SU-DHL-6 (cell line): Measurements from ENCODE around the gene MRE11.
"Not testable (repeated sequence)": the region's sequence is repeated elsewhere in the genome, so short reads cannot be mapped to it uniquely, and the experiment has no call there.

Experiments
- H2AFZ ChIP-seq: fragments of 200-600 bp; sonication (generic); 2 replicates; pipeline ENCODE4 v1.6.1; 2014; ENCODE audit warnings: low read depth, mild to moderate bottlenecking, moderate library complexity, mixed read lengths, antibody characterized with exemption, low read length; ENCODE audit not compliant: severe bottlenecking
- H3F3A ChIP-seq: fragments of 200-600 bp; shearing (Covaris generic); 2 replicates; pipeline ENCODE4 v1.6.0; 2016; ENCODE audit warnings: antibody characterized with exemption, mild to moderate bottlenecking; ENCODE audit not compliant: insufficient read depth
- H3K27ac ChIP-seq: fragments of 200-600 bp; sonication (generic); 2 replicates; pipeline ENCODE4 v1.5.1; 2016; ENCODE audit warnings: low read depth, mild to moderate bottlenecking, low read length, moderate library complexity, mixed read lengths
- H3K27me3 ChIP-seq: fragments of 200-600 bp; sonication (generic), shearing (Covaris generic); 2 replicates; pipeline ENCODE4 v1.6.0; 2014; ENCODE audit warnings: mild to moderate bottlenecking, low read length
- H3K36me3 ChIP-seq: fragments of 200-600 bp; sonication (generic); 2 replicates; pipeline ENCODE4 v1.6.1; 2014; ENCODE audit warnings: mild to moderate bottlenecking, low read length, mixed read lengths
- H3K4me2 ChIP-seq: fragments of 300-600, 200-600 bp; shearing (Covaris generic), sonication (generic); 2 replicates; pipeline ENCODE4 v1.6.0; 2014; ENCODE audit warnings: low read length, low read depth, mild to moderate bottlenecking; ENCODE audit not compliant: poor library complexity, severe bottlenecking
- H3K4me3 ChIP-seq: fragments of 200-600 bp; sonication (generic); 2 replicates; pipeline ENCODE4 v1.5.1; 2014; ENCODE audit warnings: antibody characterized with exemption, low read length, mild to moderate bottlenecking, mixed read lengths; ENCODE audit not compliant: insufficient read depth, poor library complexity, severe bottlenecking
- H3K79me2 ChIP-seq: fragments of 200-600 bp; sonication (generic); 2 replicates; pipeline ENCODE4 v1.6.1; 2014; ENCODE audit warnings: mild to moderate bottlenecking, low read length, moderate library complexity; ENCODE audit not compliant: insufficient read depth
- H3K9ac ChIP-seq: fragments of 200-600 bp; sonication (generic); 2 replicates; pipeline ENCODE4 v1.7.0; 2014; ENCODE audit warnings: mild to moderate bottlenecking, low read length
- H3K9me2 ChIP-seq: fragments of 200-600 bp; sonication (generic); replicated peaks from 2 replicates; pipeline ENCODE4 v1.6.1; 2014; ENCODE audit warnings: low read length; ENCODE audit not compliant: insufficient read depth
- H3K9me3 ChIP-seq: fragments of 200-600 bp; sonication (generic); 2 replicates; pipeline ENCODE4 v1.6.1; 2014; ENCODE audit warnings: low read length, mixed read lengths; ENCODE audit not compliant: insufficient read depth
- H4K20me1 ChIP-seq: fragments of 200-600 bp; sonication (generic); 2 replicates; pipeline ENCODE4 v1.6.1; 2014; ENCODE audit warnings: low read depth, mild to moderate bottlenecking, antibody characterized with exemption, low read length, moderate library complexity, mixed read lengths
- CTCF ChIP-seq: fragments of 200-600 bp; sonication (generic); IDR thresholded peaks from one replicate; pipeline ENCODE4 v1.5.1; 2017; ENCODE audit warnings: antibody characterized with exemption, mild to moderate bottlenecking, low read length, moderate library complexity; ENCODE audit not compliant: insufficient read depth, poor library complexity, severe bottlenecking
- EZH2phosphoT487 ChIP-seq: fragments of 200-600 bp; sonication (generic), shearing (Covaris generic); conservative IDR thresholded peaks from 2 replicates; pipeline ENCODE4 v1.6.1; 2018; ENCODE audit warnings: mild to moderate bottlenecking, antibody characterized with exemption, low read length, moderate library complexity, mixed read lengths

Gene MRE11

GRCh38 chr11:94515398-94515797 is 21.8 kb upstream of the MRE11 start:
- Histone ChIP-seq H4K20me1 (no peaks in the 10 kb centered on the region), H3K9me2 (no peaks in the 10 kb centered on the region), H3K79me2 (no peaks in the 10 kb centered on the region), H3F3A (no peaks in the 10 kb centered on the region), H3K9ac (no peak overlapping the region), H3K27me3 (no peaks in the 10 kb centered on the region), H3K4me3 (no peak overlapping the region), H3K36me3 (no peaks in the 10 kb centered on the region), H3K4me2 (no peak overlapping the region), H3K9me3 (no peaks in the 10 kb centered on the region), H2AFZ (no peak overlapping the region), H3K27ac (no peak overlapping the region)
- TF ChIP-seq EZH2phosphoT487: no peak

- Histone ChIP-seq H3K79me2 (no peaks in the 10 kb centered on the region), H3K4me2 (no peak overlapping the region), H3F3A (no peaks in the 10 kb centered on the region), H3K9ac (no peak overlapping the region), H3K4me3 (no peak overlapping the region), H3K9me3 (no peaks in the 10 kb centered on the region), H3K9me2 (no peaks in the 10 kb centered on the region), H3K27ac (no peak overlapping the region), H4K20me1 (no peaks in the 10 kb centered on the region), H3K36me3 (no peaks in the 10 kb centered on the region), H2AFZ (no peak overlapping the region), H3K27me3 (no peaks in the 10 kb centered on the region)
- no peak for TF ChIP-seq EZH2phosphoT487
- TF ChIP-seq CTCF: no peak
These were observed 19.4 kb upstream of the MRE11 start for GRCh38 chr11:94513091-94513490.

- no peaks in the 10 kb centered on the region for H3K79me2 ChIP-seq
- H3K9me2 ChIP-seq: no peaks in the 10 kb centered on the region
- no peaks in the 10 kb centered on the region for H3F3A ChIP-seq
- H4K20me1 ChIP-seq: no peaks in the 10 kb centered on the region
- H3K27me3 ChIP-seq: no peaks in the 10 kb centered on the region
- H3K27ac ChIP-seq: no peak within 1 kb of the TSS
- no peak within 1 kb of the TSS for H3K4me2 ChIP-seq
- H3K4me3 ChIP-seq: no peak within 1 kb of the TSS
- no peak within 1 kb of the TSS for H3K9ac ChIP-seq
- H3K36me3 ChIP-seq: no peaks in the 10 kb centered on the region
- no peak for TF ChIP-seq CTCF
- no peak for TF ChIP-seq EZH2phosphoT487
- H3K9me3 ChIP-seq: no peaks in the 10 kb centered on the region
- no peak within 1 kb of the TSS for H2AFZ ChIP-seq
These were observed 18.5 kb upstream of the MRE11 start, which contains the start of gene C11orf97 for GRCh38 chr11:94511932-94512781. Gene C11orf97 (plus strand): TSS chr11:94512461. CDS start chr11:94512529, 68 bp downstream.

GRCh38 chr11:94507485-94507884 is 13.8 kb upstream of the MRE11 start:
- no peaks in the 10 kb centered on the region for H3K9me2 ChIP-seq
- H3K27me3 ChIP-seq: no peaks in the 10 kb centered on the region
- H4K20me1 ChIP-seq: 0 out of 2 replicates have a peak, but pooled peaks cover 3% of the 10 kb centered on the region
- H3K9me3 ChIP-seq: no peaks in the 10 kb centered on the region
- no peak overlapping the region for H2AFZ ChIP-seq
- H3K4me2 ChIP-seq: no peak overlapping the region
- no peak overlapping the region for H3K27ac ChIP-seq
- H3K36me3 ChIP-seq: no peaks in the 10 kb centered on the region
- H3F3A ChIP-seq: peaks cover 4% of the 10 kb centered on the region; the same call in 1 of the 2 replicates
- TF ChIP-seq CTCF: no peak
- H3K4me3 ChIP-seq: no peak overlapping the region
- H3K79me2 ChIP-seq: no peaks in the 10 kb centered on the region
- H3K9ac ChIP-seq: no peak overlapping the region

GRCh38 chr11:94506513-94506912 is 12.9 kb upstream of the MRE11 start:
- not testable (repeated sequence) for H3K79me2 ChIP-seq, H3K4me3 ChIP-seq, H3K9me2 ChIP-seq, H3K4me2 ChIP-seq, H3K27ac ChIP-seq, H3K36me3 ChIP-seq, H3K9me3 ChIP-seq, H2AFZ ChIP-seq, H3K9ac ChIP-seq, H3F3A ChIP-seq, H4K20me1 ChIP-seq, H3K27me3 ChIP-seq
